Measurements from ENCODE around the gene EFNB3.

Gene EFNB3

GRCh38 chr17:7703584-7704479 is 1.2 kb upstream of the EFNB3 start:
- H3K27ac ChIP-seq (replicated peaks) = no peak overlapping the region
- H3K4me3 ChIP-seq (replicated peaks; ENCODE audit: insufficient read depth, low read length) = no peak overlapping the region
- no peak for DNase-seq (ENCODE audit: low read depth in 1 of 2, low spot score in 1 of 2)
- H3K27me3 ChIP-seq (ENCODE audit: insufficient read depth, poor library complexity, severe bottlenecking) = peaks cover 6% of the 10 kb centered on the region
- TF ChIP-seq, protein P1, sequence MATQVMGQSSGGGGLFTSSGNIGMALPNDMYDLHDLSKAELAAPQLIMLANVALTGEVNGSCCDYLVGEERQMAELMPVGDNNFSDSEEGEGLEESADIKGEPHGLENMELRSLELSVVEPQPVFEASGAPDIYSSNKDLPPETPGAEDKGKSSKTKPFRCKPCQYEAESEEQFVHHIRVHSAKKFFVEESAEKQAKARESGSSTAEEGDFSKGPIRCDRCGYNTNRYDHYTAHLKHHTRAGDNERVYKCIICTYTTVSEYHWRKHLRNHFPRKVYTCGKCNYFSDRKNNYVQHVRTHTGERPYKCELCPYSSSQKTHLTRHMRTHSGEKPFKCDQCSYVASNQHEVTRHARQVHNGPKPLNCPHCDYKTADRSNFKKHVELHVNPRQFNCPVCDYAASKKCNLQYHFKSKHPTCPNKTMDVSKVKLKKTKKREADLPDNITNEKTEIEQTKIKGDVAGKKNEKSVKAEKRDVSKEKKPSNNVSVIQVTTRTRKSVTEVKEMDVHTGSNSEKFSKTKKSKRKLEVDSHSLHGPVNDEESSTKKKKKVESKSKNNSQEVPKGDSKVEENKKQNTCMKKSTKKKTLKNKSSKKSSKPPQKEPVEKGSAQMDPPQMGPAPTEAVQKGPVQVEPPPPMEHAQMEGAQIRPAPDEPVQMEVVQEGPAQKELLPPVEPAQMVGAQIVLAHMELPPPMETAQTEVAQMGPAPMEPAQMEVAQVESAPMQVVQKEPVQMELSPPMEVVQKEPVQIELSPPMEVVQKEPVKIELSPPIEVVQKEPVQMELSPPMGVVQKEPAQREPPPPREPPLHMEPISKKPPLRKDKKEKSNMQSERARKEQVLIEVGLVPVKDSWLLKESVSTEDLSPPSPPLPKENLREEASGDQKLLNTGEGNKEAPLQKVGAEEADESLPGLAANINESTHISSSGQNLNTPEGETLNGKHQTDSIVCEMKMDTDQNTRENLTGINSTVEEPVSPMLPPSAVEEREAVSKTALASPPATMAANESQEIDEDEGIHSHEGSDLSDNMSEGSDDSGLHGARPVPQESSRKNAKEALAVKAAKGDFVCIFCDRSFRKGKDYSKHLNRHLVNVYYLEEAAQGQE (IDR thresholded peaks at IDR 0.05; ENCODE audit: insufficient replicate concordance, low read depth) = no peak
- TF ChIP-seq SPI1 (IDR thresholded peaks at IDR 0.05; ENCODE audit: borderline replicate concordance, low read depth) = no peak
- TF ChIP-seq GABPA (IDR thresholded peaks at IDR 0.05; ENCODE audit: low read depth) = no peak
- no peak for TF ChIP-seq POLR2AphosphoS5 (IDR thresholded peaks at IDR 0.05; ENCODE audit: low read depth)
- no peak for TF ChIP-seq CTCF (IDR thresholded peaks at IDR 0.05; ENCODE audit: insufficient read depth, low read length)

DNA sequence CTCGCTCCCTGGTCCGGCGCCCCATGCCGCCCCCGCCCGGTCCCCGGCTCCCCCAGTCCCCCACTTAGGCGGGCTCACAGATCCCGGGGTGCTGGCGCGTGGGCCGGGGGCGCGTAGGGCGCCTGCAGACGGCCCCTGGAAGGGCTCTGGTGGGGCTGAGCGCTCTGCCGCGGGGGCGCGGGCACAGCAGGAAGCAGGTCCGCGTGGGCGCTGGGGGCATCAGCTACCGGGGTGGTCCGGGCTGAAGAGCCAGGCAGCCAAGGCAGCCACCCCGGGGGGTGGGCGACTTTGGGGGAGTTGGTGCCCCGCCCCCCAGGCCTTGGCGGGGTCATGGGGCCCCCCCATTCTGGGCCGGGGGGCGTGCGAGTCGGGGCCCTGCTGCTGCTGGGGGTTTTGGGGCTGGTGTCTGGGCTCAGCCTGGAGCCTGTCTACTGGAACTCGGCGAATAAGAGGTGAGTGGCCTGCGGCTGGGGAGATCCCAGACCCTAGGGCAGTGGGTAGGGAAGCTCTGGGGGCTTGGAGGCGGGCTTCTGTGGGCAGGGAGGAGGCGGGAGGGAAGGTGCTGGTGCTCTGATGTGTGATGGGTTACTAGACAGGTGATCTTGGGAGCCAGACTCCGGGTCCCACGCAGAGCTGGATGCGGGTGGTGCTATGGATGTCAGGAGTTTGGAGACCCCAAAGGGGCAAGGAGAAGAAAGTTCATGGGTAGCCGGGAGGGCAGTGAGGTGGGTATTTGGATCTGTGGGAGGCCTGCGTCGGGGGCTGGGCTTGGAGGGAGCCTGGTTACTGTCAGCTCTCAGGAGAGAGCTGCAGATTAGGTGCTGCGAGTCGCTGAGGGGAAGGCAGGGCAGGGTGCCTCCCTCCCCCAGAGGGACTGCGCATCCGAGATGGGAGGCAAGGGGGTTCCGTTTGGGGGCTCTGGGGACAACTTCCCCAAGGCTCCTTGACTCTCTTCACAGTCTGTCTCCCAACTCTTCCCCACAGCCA is 560 bp downstream of the EFNB3 start:
- DNase-seq (ENCODE audit: low read depth in 1 of 2, low spot score in 1 of 2) = no peak
- peaks cover 6% of the 10 kb centered on the region for H3K27me3 ChIP-seq (ENCODE audit: insufficient read depth, poor library complexity, severe bottlenecking)
- H3K27ac ChIP-seq (replicated peaks) = no peak overlapping the region
- TF ChIP-seq GABPA (IDR thresholded peaks at IDR 0.05; ENCODE audit: low read depth) = no peak
- H3K4me3 ChIP-seq (replicated peaks; ENCODE audit: insufficient read depth, low read length) = no peak overlapping the region

DNA sequence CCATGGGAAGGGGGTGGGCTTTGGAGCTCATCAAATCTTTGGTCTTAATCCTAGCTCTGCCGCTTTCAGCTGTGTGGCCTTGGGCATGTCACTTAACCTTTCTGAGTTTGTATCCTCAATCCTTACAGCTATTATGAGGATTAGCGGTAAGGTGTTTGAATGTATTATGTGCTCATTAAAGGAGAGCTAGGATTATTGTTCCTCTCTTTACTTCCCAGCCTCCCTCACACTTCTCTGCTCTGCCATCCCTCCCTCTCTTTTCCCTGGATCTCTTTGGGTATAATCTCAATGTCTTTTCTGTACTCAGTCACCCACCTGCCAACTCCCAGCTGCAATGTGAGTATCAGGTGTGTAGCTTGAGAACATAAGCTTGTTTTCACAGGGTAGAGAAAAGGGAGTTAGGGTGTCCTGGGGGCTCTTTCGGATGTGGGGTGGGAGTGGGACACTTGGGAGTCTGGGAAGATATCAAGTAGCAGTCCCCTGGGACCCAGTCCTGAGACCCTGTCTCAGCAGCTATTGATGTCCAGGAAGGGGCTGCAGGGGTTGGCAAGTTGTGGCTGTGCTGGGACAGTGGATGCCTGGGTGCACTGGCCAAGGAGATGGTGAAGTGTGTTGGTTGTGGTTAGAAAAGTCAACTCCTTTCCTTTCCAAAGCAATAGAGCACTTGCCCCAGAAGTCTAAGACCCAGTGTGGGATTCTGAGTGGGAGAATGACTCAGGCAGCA is 1.8 kb downstream of the EFNB3 start:
- H3K4me3 ChIP-seq (replicated peaks; ENCODE audit: insufficient read depth, low read length) = no peak overlapping the region
- TF ChIP-seq GABPA (IDR thresholded peaks at IDR 0.05; ENCODE audit: low read depth) (no peak), CTCF (IDR thresholded peaks at IDR 0.05; ENCODE audit: insufficient read depth, low read length) (no peak)
- peaks cover 6% of the 10 kb centered on the region for H3K27me3 ChIP-seq (ENCODE audit: insufficient read depth, poor library complexity, severe bottlenecking)
- DNase-seq (ENCODE audit: low read depth in 1 of 2, low spot score in 1 of 2) = no peak
- no peak overlapping the region for H3K27ac ChIP-seq (replicated peaks)

- Histone ChIP-seq H3K27me3 (ENCODE audit: insufficient read depth, poor library complexity, severe bottlenecking) (peaks cover 6% of the 10 kb centered on the region), H3K4me3 (replicated peaks; ENCODE audit: insufficient read depth, low read length) (no peak overlapping the region), H3K27ac (replicated peaks) (no peak overlapping the region)
- DNase-seq (ENCODE audit: low read depth in 1 of 2, low spot score in 1 of 2) = no peak
- TF ChIP-seq, protein P1 (IDR thresholded peaks at IDR 0.05; ENCODE audit: insufficient replicate concordance, low read depth) = no peak
- TF ChIP-seq GABPA (IDR thresholded peaks at IDR 0.05; ENCODE audit: low read depth) (no peak), SPI1 (IDR thresholded peaks at IDR 0.05; ENCODE audit: borderline replicate concordance, low read depth) (no peak), CTCF (IDR thresholded peaks at IDR 0.05; ENCODE audit: insufficient read depth, low read length) (no peak), POLR2AphosphoS5 (IDR thresholded peaks at IDR 0.05; ENCODE audit: low read depth) (no peak)
Measured at GRCh38 chr17:7707446-7707845, 2.4 kb downstream of the EFNB3 start.
